Measurements from ENCODE around the gene FICD. TPM values are rescaled to one million over a fixed set of nuclear protein-coding genes. Genes with fewer than 3 reads are reported as not detected.

FICD gene
- total RNA-seq, 1 donor from 2014 or later = 6.9 TPM

DNA sequence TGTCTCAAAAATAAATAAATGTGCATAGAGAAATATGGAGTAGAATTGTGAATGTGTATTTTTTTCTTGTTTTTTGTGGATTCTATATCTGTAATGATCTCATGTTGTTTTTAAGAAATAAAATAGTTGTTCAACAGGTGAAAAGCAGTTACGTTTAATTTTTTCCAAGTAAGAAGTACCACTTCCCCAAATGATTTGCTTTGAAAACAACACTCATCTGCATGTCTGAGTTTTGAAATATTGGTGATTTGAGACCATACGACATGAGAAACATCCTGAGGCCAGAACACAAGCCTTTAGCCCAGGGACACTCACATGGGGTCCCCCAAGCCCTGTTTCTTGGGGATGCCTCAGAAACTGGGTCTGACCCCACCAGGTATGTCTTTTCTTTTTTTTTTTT, 4.2 kb upstream of the FICD start:
- no peak for DNase-seq (ENCODE audit: extremely low spot score in 2 of 2)
- Histone ChIP-seq H3K4me1 (peaks cover 10% of the 10 kb centered on the region), H3K27me3 (no peaks in the 10 kb centered on the region), H3K9me3 (no peaks in the 10 kb centered on the region), H3K36me3 (no peaks in the 10 kb centered on the region), H3K27ac (no peak overlapping the region), H3K4me3 (no peak overlapping the region)
- intact Hi-C loops (cut with DNase I) = no loop called here
- TF ChIP-seq, protein P1, sequence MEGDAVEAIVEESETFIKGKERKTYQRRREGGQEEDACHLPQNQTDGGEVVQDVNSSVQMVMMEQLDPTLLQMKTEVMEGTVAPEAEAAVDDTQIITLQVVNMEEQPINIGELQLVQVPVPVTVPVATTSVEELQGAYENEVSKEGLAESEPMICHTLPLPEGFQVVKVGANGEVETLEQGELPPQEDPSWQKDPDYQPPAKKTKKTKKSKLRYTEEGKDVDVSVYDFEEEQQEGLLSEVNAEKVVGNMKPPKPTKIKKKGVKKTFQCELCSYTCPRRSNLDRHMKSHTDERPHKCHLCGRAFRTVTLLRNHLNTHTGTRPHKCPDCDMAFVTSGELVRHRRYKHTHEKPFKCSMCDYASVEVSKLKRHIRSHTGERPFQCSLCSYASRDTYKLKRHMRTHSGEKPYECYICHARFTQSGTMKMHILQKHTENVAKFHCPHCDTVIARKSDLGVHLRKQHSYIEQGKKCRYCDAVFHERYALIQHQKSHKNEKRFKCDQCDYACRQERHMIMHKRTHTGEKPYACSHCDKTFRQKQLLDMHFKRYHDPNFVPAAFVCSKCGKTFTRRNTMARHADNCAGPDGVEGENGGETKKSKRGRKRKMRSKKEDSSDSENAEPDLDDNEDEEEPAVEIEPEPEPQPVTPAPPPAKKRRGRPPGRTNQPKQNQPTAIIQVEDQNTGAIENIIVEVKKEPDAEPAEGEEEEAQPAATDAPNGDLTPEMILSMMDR (IDR thresholded peaks at IDR 0.05) = no peak
- TF ChIP-seq POLR2AphosphoS5 (IDR thresholded peaks at IDR 0.05; ENCODE audit: insufficient read depth in 1 of 2, low read depth in 1 of 2) = no peak
- TF ChIP-seq POLR2A (IDR thresholded peaks at IDR 0.05) = no peak

DNA sequence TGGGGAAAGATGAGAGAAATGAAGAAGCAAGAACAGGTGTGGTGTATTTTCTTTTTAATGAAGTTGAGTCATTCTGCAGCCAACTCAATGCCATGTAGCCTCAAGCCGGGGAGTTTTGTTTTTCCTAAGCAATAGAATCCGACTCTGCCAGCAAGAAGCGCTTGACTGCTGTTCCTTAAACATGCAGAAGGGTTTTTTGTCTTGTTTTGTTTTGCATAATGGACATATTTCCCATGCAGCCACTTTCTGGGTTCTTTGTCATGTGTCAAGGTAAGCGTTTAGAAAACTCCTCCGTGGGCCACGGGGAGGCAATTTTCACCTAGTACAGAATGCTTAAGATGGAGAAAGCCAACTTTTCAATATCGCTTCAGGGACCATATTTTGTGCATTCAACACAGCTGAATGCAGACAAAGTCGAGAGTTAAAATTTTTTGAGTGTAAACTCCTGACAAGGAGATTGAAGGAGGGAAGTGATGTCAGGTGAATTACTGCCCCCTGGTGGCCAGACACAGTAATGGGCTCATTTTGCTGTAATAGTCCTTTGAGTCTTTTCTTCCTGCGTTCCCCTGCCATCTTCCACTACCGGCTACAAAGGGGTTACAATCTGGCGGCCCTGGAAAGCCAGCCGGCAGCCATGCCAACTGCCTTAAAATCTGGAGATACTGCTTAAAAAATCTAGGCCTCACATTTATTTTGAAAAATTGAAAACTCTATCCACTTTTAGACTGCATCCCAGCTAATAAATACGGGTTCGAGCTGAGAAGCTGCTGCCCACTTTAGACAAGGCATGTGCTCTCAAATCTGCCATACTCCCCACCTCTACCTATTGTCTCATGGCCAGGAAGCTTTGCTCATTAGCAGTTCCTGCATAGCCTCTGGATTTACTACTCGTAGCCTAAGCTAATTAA, 3.2 kb upstream of the FICD start:
- H3K27me3 ChIP-seq = no peaks in the 10 kb centered on the region
- H3K4me3 ChIP-seq = no peak overlapping the region
- intact Hi-C loops (cut with DNase I) = no loop called here
- no peak for TF ChIP-seq POLR2A (IDR thresholded peaks at IDR 0.05)
- TF ChIP-seq, protein P1 (IDR thresholded peaks at IDR 0.05) = peak; percentile 60 to 91 (median 79)
- no peaks in the 10 kb centered on the region for H3K9me3 ChIP-seq
- H3K27ac ChIP-seq = no peak overlapping the region
- H3K36me3 ChIP-seq = no peaks in the 10 kb centered on the region
- H3K4me1 ChIP-seq = peaks cover 19% of the 10 kb centered on the region
- no peak for DNase-seq (ENCODE audit: extremely low spot score in 2 of 2)

DNA sequence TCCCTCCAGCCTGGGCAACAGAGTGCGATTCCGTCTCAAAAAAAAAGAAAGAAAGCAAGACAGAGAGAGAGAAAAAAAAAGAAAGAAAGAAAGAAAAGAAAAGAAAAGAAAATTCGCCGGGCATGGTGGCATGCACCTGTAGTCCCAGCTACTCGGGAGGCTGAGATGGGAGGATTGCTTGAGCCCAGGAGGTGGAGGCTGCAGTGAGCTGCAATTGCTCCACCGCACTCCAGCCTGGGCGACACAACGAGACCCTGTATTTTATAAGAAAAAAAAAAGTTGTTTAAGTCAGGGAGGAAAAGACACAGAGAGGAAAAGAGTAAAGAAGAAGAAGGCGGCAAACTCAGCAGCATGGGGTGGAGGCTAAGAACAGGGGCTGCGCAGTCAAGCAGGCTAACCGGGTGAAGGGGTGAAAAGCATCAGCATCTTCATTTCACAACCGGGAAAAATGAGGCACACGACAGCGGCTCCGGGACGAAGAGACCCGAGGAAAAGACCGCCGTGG, 557 bp upstream of the FICD start:
- intact Hi-C loops (cut with DNase I) = no loop called here
- Histone ChIP-seq H3K27me3 (no peaks in the 10 kb centered on the region), H3K9me3 (no peaks in the 10 kb centered on the region), H3K27ac (no peak overlapping the region), H3K4me1 (peaks cover 19% of the 10 kb centered on the region), H3K4me3 (peak overlapping the region; percentile 59 to 97), H3K36me3 (peaks cover 0 to 17% of the 10 kb centered on the region in 2 donors)
- TF ChIP-seq POLR2A (IDR thresholded peaks at IDR 0.05) (no peak), POLR2AphosphoS5 (IDR thresholded peaks at IDR 0.05; ENCODE audit: insufficient read depth in 1 of 2, low read depth in 1 of 2) (no peak)
- TF ChIP-seq, protein P1 (IDR thresholded peaks at IDR 0.05) = no peak
- no peak for DNase-seq (ENCODE audit: extremely low spot score in 2 of 2)

DNA sequence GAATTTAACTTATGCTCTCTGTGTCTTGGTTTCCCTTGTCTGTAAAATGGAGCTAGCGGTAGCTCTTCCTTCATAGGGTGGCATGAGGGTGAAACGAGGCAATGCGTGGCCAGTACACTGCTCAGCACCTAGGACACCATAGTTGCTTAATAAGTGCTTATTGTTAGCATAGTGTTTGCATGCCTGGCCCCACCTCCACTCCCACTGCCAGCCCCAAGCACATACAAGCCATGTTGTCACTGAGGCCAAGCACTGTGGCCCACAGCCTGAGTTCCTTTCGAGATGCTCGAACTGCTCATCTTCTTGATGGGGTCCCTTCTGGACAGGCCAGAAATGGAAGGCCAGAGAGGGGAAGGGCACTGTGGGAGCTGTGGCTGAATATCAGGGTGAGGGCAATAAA, 839 bp downstream of the FICD start:
- H3K27ac ChIP-seq = peak overlapping the region; percentile 80
- no peak for TF ChIP-seq POLR2A (IDR thresholded peaks at IDR 0.05)
- TF ChIP-seq POLR2AphosphoS5 (IDR thresholded peaks at IDR 0.05; ENCODE audit: insufficient read depth in 1 of 2, low read depth in 1 of 2) = no peak
- TF ChIP-seq, protein P1 (IDR thresholded peaks at IDR 0.05) = no peak
- no peaks in the 10 kb centered on the region for H3K27me3 ChIP-seq
- intact Hi-C loops (cut with DNase I) = no loop called here
- H3K9me3 ChIP-seq = no peaks in the 10 kb centered on the region
- DNase-seq (ENCODE audit: extremely low spot score in 2 of 2) = no peak
- H3K4me1 ChIP-seq = peaks cover 19% of the 10 kb centered on the region
- H3K36me3 ChIP-seq = peaks cover 0 to 30% of the 10 kb centered on the region in 2 donors
- H3K4me3 ChIP-seq = peak overlapping the region; percentile 59 to 97
